Peyer's patch (tissue), 4 donors: ENCODE measurements around the gene NR2C1.

Experiments
- CTCF ChIP-seq, 6 experiments: fragments of 450-650 bp in 4 of 6; fragments of 200-600 bp in 2 of 6; sonication (generic) in 1 of 6; IDR thresholded peaks; one replicate each; pipeline ENCODE4 v1.5.1; 2017 to 2019; ENCODE audit warnings: antibody characterized with exemption in 6 of 6, mild to moderate bottlenecking in 3 of 6, moderate library complexity in 1 of 6
- POLR2A ChIP-seq, 2 donors: fragments of 450-650 bp; IDR thresholded peaks; one replicate each; pipeline ENCODE4 v1.5.1; 2017; ENCODE audit warnings: antibody characterized with exemption in 2 of 2, mild to moderate bottlenecking in 2 of 2, moderate library complexity in 2 of 2

GRCh38 chr12:94998326-94998725 is 75.1 kb downstream of the NR2C1 start:
- TF ChIP-seq CTCF (IDR thresholded peaks at IDR 0.05) (no peak), POLR2A (IDR thresholded peaks at IDR 0.05) (no peak)
